A673 (cell line): Measurements from ENCODE around the gene CLCF1.

Experiments used
- CTCF ChIP-seq: fragments of 300-800, 200-600 bp; sonication (generic); conservative IDR thresholded peaks from 2 replicates; pipeline ENCODE4 v1.5.1; 2017; ENCODE audit warnings: low read depth, mild to moderate bottlenecking, antibody characterized with exemption, low read length, moderate library complexity, mixed read lengths
- EZH2 ChIP-seq: fragments of 200-600 bp; sonication (generic); IDR thresholded peaks from 2 replicates; pipeline ENCODE4 v1.6.1; 2017; ENCODE audit warnings: borderline replicate concordance, low read depth, mild to moderate bottlenecking, mixed read lengths, antibody characterized with exemption, low read length; ENCODE audit not compliant: poor library complexity, severe bottlenecking

- no peak for TF ChIP-seq CTCF
- TF ChIP-seq EZH2 = no peak
These were observed 27.0 kb upstream of the CLCF1 start for GRCh38 chr11:67400251-67400941.
